ENCODE measurements around the gene CUX1. TPM values are rescaled to one million over a fixed set of nuclear protein-coding genes. Genes with fewer than 3 reads are reported as not detected.
A peak's percentile ranks its signal among the peaks of the same experiment; 100 is the strongest.

Gene CUX1, protein sequence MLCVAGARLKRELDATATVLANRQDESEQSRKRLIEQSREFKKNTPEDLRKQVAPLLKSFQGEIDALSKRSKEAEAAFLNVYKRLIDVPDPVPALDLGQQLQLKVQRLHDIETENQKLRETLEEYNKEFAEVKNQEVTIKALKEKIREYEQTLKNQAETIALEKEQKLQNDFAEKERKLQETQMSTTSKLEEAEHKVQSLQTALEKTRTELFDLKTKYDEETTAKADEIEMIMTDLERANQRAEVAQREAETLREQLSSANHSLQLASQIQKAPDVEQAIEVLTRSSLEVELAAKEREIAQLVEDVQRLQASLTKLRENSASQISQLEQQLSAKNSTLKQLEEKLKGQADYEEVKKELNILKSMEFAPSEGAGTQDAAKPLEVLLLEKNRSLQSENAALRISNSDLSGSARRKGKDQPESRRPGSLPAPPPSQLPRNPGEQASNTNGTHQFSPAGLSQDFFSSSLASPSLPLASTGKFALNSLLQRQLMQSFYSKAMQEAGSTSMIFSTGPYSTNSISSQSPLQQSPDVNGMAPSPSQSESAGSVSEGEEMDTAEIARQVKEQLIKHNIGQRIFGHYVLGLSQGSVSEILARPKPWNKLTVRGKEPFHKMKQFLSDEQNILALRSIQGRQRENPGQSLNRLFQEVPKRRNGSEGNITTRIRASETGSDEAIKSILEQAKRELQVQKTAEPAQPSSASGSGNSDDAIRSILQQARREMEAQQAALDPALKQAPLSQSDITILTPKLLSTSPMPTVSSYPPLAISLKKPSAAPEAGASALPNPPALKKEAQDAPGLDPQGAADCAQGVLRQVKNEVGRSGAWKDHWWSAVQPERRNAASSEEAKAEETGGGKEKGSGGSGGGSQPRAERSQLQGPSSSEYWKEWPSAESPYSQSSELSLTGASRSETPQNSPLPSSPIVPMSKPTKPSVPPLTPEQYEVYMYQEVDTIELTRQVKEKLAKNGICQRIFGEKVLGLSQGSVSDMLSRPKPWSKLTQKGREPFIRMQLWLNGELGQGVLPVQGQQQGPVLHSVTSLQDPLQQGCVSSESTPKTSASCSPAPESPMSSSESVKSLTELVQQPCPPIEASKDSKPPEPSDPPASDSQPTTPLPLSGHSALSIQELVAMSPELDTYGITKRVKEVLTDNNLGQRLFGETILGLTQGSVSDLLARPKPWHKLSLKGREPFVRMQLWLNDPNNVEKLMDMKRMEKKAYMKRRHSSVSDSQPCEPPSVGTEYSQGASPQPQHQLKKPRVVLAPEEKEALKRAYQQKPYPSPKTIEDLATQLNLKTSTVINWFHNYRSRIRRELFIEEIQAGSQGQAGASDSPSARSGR (N-terminal part only)
- 92.4 and 109 TPM in 2 replicates for total RNA-seq (2014; rRNA removed; shearing (Covaris generic); ENCODE audit: low replicate concordance)

DNA sequence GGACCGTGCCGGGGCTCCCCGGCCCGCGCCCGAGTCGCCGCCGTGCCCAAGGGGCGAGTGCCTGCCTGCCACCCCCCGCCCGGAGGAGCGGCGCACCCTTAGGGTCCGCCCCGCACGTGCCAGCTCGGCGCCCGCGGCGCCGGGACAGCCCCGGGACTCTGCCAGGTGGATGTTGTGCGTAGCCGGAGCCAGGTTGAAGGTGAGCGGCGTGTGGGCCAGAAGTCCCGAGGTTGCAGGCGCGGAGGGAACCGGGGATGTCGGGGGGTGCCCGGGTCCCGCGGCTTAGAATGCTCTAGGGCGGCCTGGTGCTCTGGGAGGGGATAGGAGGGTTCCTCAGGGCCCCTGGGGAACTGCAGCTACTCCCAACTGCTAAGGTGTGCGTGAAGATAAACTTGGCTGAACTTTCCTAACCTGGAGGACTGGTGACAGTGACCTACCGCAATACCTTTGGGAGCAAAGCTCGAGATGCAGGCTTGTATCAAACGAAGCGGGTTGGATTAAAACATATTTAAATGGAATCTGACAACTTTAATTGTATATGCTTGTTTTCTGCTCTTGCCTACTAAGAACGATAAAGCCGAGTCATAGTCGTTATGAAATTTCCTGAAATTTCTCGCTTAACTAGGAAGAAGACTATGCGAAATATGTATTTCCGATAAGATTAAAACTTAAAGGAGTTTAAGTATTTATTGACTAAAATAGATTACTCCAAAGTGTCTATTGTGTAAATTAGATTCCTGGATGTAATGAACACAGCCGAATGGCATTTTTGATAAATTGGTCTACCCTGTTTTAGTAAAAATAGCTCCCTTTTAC, at the start of gene CUX1:
TSS of gene CUX1 (plus strand) at position 156 of the 816 bp plus-strand sequence. CDS start at position 170, 14 bp downstream.
- Histone ChIP-seq H2AFZ (ENCODE audit: low read length) (no peak within 1 kb of the TSS), H3K4me3 (ENCODE audit: low read length) (peak within 1 kb of the TSS; percentile 83), H3K27me3 (ENCODE audit: low read length) (no peaks in the 10 kb centered on the region), H4K20me1 (ENCODE audit: insufficient read depth, low read depth, low read length) (no peaks in the 10 kb centered on the region), H3K9ac (ENCODE audit: low read length) (peak within 1 kb of the TSS; percentile 98), H3K4me2 (ENCODE audit: low read depth, low read length, poor library complexity, severe bottlenecking) (peak within 1 kb of the TSS; percentile 86), H3K9me2 (replicated peaks; ENCODE audit: insufficient read depth, low read length) (no peaks in the 10 kb centered on the region), H3K79me2 (ENCODE audit: low read length) (peaks cover 55% of the 10 kb centered on the region), H3K36me3 (ENCODE audit: insufficient read depth, low read length) (no peaks in the 10 kb centered on the region), H3K4me1 (ENCODE audit: low read length) (peaks cover 70% of the 10 kb centered on the region), H3K27ac (ENCODE audit: low read length) (peak within 1 kb of the TSS; percentile 97), H3K9me3 (ENCODE audit: low read length) (no peaks in the 10 kb centered on the region)
- peak; percentile 95 for DNase-seq

DNA sequence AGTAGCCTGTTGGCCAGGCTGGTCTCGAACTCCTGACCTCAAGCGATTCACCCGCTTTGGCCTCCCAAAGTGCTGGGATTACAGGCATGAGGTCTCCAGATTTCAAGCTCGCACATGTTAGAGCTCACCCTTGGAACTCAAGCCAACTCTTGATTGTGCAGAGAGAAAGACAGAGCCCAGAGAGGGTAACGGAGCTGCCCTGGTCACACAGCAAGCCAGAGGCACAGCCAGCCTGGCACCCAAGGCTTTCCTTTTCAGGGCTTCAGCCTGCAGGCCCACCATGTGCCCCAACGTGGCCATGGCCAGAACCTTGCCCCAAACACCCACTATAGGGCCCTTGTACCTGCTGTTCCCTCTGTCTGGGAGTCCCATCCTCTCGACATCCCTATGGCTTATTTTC, 49.1 kb upstream of the CUX1 start:
- H4K20me1 ChIP-seq (ENCODE audit: insufficient read depth, low read depth, low read length) = no peaks in the 10 kb centered on the region
- no peaks in the 10 kb centered on the region for H3K9me2 ChIP-seq (replicated peaks; ENCODE audit: insufficient read depth, low read length)
- H3K4me1 ChIP-seq (ENCODE audit: low read length) = no peaks in the 10 kb centered on the region
- no peaks in the 10 kb centered on the region for H3K36me3 ChIP-seq (ENCODE audit: insufficient read depth, low read length)
- no peak overlapping the region for H3K4me3 ChIP-seq (ENCODE audit: low read length)
- H3K27me3 ChIP-seq (ENCODE audit: low read length) = no peaks in the 10 kb centered on the region
- no peak for DNase-seq
- no peaks in the 10 kb centered on the region for H3K79me2 ChIP-seq (ENCODE audit: low read length)
- H3K9me3 ChIP-seq (ENCODE audit: low read length) = no peaks in the 10 kb centered on the region
- H3K9ac ChIP-seq (ENCODE audit: low read length) = no peak overlapping the region
- no peak overlapping the region for H3K27ac ChIP-seq (ENCODE audit: low read length)
- no peak overlapping the region for H2AFZ ChIP-seq (ENCODE audit: low read length)
- H3K4me2 ChIP-seq (ENCODE audit: low read depth, low read length, poor library complexity, severe bottlenecking) = no peak overlapping the region

DNA sequence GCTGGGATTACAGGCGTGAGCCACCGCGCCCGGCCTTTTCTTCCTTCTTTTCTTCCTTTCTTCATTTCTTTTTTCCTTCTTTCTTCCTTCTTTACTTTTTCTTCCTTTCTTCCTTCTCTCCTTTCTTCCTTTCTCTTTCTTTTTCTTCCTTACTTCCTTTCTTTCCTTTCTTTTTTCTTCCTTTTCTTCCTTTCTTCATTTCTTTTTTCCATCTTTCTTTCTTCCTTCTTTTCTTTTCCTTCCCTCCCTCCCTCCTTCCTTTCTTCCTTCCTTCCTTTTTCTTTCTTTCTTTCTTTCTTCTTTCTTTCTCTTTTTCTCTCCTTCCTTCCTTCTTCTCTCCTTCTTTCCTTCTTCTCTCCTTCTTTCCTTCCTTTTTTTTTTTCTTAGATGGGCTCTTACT, 47.0 kb upstream of the CUX1 start:
- H3K4me2 ChIP-seq (ENCODE audit: low read depth, low read length, poor library complexity, severe bottlenecking) = no peak overlapping the region
- no peaks in the 10 kb centered on the region for H4K20me1 ChIP-seq (ENCODE audit: insufficient read depth, low read depth, low read length)
- no peak overlapping the region for H3K4me3 ChIP-seq (ENCODE audit: low read length)
- no peaks in the 10 kb centered on the region for H3K9me3 ChIP-seq (ENCODE audit: low read length)
- H3K4me1 ChIP-seq (ENCODE audit: low read length) = no peaks in the 10 kb centered on the region
- H3K27ac ChIP-seq (ENCODE audit: low read length) = no peak overlapping the region
- no peaks in the 10 kb centered on the region for H3K36me3 ChIP-seq (ENCODE audit: insufficient read depth, low read length)
- H3K27me3 ChIP-seq (ENCODE audit: low read length) = no peaks in the 10 kb centered on the region
- H3K9me2 ChIP-seq (replicated peaks; ENCODE audit: insufficient read depth, low read length) = no peaks in the 10 kb centered on the region
- H3K9ac ChIP-seq (ENCODE audit: low read length) = no peak overlapping the region
- no peaks in the 10 kb centered on the region for H3K79me2 ChIP-seq (ENCODE audit: low read length)
- no peak overlapping the region for H2AFZ ChIP-seq (ENCODE audit: low read length)
- DNase-seq = no peak

DNA sequence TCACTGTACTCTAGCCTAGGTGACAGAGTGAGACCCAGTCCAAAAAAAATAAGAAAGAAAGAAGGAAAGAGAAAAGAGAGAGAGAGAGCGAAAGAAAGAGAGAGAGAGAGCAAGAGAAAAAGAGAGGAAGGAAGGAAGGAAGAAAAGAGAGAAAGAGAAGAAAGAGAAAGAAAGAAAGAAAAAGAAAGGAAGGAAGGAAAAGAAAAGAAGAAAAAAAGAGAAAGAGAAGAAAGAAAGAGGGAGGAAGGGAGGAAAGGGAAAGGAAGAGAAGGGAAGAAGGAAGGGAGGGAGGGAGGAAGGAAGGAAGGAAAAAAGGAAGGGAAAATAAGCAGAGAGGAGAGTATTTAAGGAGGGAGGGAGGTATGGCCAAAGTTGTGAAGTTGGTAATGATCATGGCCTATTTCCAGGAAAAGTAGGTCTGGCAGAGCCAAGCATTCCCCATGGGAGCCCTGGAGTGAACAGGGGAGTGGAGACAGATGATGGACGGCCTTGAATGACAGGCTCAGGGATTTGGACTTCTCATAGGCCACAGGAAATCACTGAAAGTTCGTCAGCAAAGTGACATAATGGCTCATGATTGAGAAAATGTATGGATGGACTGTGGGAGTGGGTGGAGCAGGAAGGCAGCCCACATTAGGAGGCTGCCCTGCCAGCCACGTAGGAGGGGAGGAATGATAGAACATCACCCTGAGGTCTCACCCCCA, 44.8 kb upstream of the CUX1 start:
- Histone ChIP-seq H3K9me3 (ENCODE audit: low read length) (no peaks in the 10 kb centered on the region), H3K36me3 (ENCODE audit: insufficient read depth, low read length) (no peaks in the 10 kb centered on the region), H3K4me1 (ENCODE audit: low read length) (no peaks in the 10 kb centered on the region), H3K79me2 (ENCODE audit: low read length) (no peaks in the 10 kb centered on the region), H3K4me3 (ENCODE audit: low read length) (no peak overlapping the region), H3K9me2 (replicated peaks; ENCODE audit: insufficient read depth, low read length) (no peaks in the 10 kb centered on the region), H4K20me1 (ENCODE audit: insufficient read depth, low read depth, low read length) (no peaks in the 10 kb centered on the region), H2AFZ (ENCODE audit: low read length) (no peak overlapping the region), H3K4me2 (ENCODE audit: low read depth, low read length, poor library complexity, severe bottlenecking) (no peak overlapping the region), H3K27ac (ENCODE audit: low read length) (no peak overlapping the region), H3K9ac (ENCODE audit: low read length) (no peak overlapping the region), H3K27me3 (ENCODE audit: low read length) (no peaks in the 10 kb centered on the region)
- DNase-seq = no peak

DNA sequence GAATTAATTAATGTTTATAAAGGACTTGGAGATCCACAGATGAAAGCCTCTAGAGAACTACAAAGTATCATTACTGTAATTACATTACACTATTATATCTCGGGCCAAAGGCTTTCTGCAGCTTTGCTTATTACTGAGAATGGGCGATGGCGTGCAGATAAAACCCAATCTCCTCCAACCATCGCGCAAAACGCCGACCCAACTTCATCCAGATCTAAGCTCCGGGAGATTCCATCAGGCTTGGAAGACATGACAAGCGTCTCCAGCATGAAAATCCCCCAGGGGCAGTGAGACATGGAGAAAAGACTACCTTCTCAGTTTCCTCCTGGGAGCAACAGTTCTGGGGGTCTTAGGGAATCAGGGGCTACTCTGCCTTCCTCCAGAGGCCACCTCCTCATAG, 42.2 kb upstream of the CUX1 start:
- Histone ChIP-seq H3K36me3 (ENCODE audit: insufficient read depth, low read length) (no peaks in the 10 kb centered on the region), H3K9me3 (ENCODE audit: low read length) (no peaks in the 10 kb centered on the region), H3K4me2 (ENCODE audit: low read depth, low read length, poor library complexity, severe bottlenecking) (no peak overlapping the region), H2AFZ (ENCODE audit: low read length) (no peak overlapping the region), H3K4me1 (ENCODE audit: low read length) (no peaks in the 10 kb centered on the region), H3K9me2 (replicated peaks; ENCODE audit: insufficient read depth, low read length) (no peaks in the 10 kb centered on the region), H3K27ac (ENCODE audit: low read length) (no peak overlapping the region), H4K20me1 (ENCODE audit: insufficient read depth, low read depth, low read length) (no peaks in the 10 kb centered on the region), H3K9ac (ENCODE audit: low read length) (no peak overlapping the region), H3K4me3 (ENCODE audit: low read length) (no peak overlapping the region), H3K27me3 (ENCODE audit: low read length) (no peaks in the 10 kb centered on the region), H3K79me2 (ENCODE audit: low read length) (no peaks in the 10 kb centered on the region)
- no peak for DNase-seq

DNA sequence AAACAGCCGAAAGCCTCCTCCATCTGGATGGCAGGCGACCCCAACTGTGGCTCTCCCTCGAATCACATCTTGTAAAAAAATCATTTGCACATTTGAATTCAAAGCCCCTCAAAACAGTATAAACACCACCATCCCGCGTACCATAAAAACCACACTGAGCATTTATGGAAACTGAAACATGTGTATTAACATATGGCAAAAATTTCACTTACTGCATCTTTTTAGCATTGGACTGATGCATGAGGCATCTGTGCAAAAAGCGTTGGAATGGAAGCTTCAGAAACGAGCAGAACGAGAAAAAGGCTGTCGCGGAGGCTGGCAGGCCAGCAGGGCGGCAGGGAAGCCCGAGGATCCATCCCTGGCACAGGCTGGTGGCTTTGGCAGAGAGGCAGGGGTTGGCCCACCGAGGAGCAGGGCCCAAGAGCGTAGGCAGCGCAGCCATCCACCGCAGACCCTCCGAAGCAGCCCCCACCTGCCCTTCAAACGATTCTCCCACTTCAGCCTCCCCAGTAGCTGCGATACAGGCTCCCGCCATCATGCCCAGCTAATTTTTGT, 39.3 kb upstream of the CUX1 start:
- no peaks in the 10 kb centered on the region for H3K9me3 ChIP-seq (ENCODE audit: low read length)
- DNase-seq = no peak
- no peak overlapping the region for H3K4me2 ChIP-seq (ENCODE audit: low read depth, low read length, poor library complexity, severe bottlenecking)
- no peak overlapping the region for H2AFZ ChIP-seq (ENCODE audit: low read length)
- H3K27ac ChIP-seq (ENCODE audit: low read length) = no peak overlapping the region
- H3K9me2 ChIP-seq (replicated peaks; ENCODE audit: insufficient read depth, low read length) = no peaks in the 10 kb centered on the region
- H3K36me3 ChIP-seq (ENCODE audit: insufficient read depth, low read length) = no peaks in the 10 kb centered on the region
- H3K4me1 ChIP-seq (ENCODE audit: low read length) = no peaks in the 10 kb centered on the region
- no peaks in the 10 kb centered on the region for H3K79me2 ChIP-seq (ENCODE audit: low read length)
- no peaks in the 10 kb centered on the region for H3K27me3 ChIP-seq (ENCODE audit: low read length)
- no peak overlapping the region for H3K4me3 ChIP-seq (ENCODE audit: low read length)
- H4K20me1 ChIP-seq (ENCODE audit: insufficient read depth, low read depth, low read length) = no peaks in the 10 kb centered on the region
- H3K9ac ChIP-seq (ENCODE audit: low read length) = no peak overlapping the region

DNA sequence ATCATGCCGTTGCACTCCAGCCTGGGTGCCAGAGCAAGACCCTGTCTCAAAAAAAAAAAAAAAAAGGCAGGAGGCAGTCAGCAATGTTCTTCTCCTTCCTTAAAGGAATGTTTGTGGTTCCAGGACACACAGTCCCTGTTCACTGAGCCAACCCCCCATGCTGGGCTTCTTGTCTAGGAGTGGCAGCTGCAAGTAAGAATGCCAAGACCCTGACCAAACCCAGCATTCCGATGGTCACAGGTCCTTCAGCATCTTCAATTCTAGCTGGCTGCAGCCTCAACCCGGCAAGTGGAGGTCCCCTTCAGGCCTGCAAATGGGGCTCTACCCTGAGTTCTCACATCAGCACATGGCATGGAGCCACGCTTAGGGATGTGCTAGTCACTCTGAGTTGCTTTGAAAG, 38.2 kb upstream of the CUX1 start:
- Histone ChIP-seq H3K4me3 (ENCODE audit: low read length) (no peak overlapping the region), H3K79me2 (ENCODE audit: low read length) (no peaks in the 10 kb centered on the region), H3K9ac (ENCODE audit: low read length) (no peak overlapping the region), H3K4me2 (ENCODE audit: low read depth, low read length, poor library complexity, severe bottlenecking) (no peak overlapping the region), H3K9me3 (ENCODE audit: low read length) (no peaks in the 10 kb centered on the region), H3K9me2 (replicated peaks; ENCODE audit: insufficient read depth, low read length) (no peaks in the 10 kb centered on the region), H3K4me1 (ENCODE audit: low read length) (no peaks in the 10 kb centered on the region), H3K36me3 (ENCODE audit: insufficient read depth, low read length) (no peaks in the 10 kb centered on the region), H2AFZ (ENCODE audit: low read length) (no peak overlapping the region), H4K20me1 (ENCODE audit: insufficient read depth, low read depth, low read length) (no peaks in the 10 kb centered on the region), H3K27me3 (ENCODE audit: low read length) (no peaks in the 10 kb centered on the region), H3K27ac (ENCODE audit: low read length) (no peak overlapping the region)
- no peak for DNase-seq

Measured in Karpas-422 (cell line).